ENCODE measurements around the gene FEM1B. TPM values are rescaled to one million over a fixed set of nuclear protein-coding genes. Genes with fewer than 3 reads are reported as not detected.

The FEM1B gene
- total and polyA plus RNA-seq, 2 of the 8 experiments (the other 6 are each of a cell fraction or from before 2014, with no cell fraction given), result 36.1 to 83.8 TPM

GRCh38 chr15:68303134-68303533, 25.6 kb downstream of the FEM1B start (continued):
- TF ChIP-seq USF2 (IDR thresholded peaks at IDR 0.05; ENCODE audit: low read length), result no peak

Measured in H1 (cell line).